ENCODE results near the gene MCCC1. TPM values are rescaled to one million over a fixed set of nuclear protein-coding genes. Genes with fewer than 3 reads are reported as not detected.

Gene MCCC1
- total and polyA plus RNA-seq, 10 of the 15 experiments (the other 5 are each of a cell fraction or from before 2014, with no cell fraction given), result 35.0 to 71.7 (median 47.0) TPM

DNA sequence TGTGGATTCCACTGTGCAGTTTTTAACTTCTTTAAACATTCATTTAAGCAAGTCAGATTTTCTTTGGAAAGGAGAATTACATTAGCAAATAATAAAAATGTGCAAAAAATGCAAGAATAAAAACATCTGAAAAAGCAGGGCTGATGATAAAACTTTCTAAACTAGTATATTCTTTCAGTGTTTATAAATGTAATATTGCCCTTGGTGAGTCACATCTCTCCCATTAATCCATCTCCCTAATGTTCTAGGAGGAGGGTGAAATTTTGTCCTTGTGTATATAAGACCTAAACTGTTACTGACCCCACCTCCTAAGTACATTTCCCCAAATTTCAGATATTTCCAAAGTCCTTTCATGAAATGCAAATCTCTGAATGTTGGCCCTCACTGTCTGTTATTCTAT is 90.5 kb downstream of the MCCC1 start (continued):
- no peak for TF ChIP-seq CHD2 (IDR thresholded peaks at IDR 0.05; ENCODE audit: borderline replicate concordance, low read depth, low read length)

DNA sequence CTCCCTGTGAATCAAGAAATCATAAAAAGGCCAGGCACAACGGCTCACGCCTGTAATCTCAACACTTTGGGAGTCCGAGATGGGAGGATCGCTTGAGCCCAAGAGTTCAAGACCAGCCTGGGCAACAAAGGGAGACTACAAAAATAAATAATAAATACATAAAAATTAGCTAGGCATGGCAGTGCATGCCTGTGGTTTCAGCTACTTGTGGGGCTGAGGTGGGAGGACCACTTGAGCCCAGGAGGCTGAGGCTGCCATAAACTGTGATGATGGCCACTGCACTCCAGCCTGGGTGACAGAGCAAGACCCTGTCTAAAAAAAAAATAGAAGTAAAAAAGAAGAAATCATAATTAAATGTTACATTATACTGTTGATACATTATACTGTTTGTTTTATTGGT is 91.0 kb downstream of the MCCC1 start:
- Histone ChIP-seq H3K36me3 (ENCODE audit: control insufficient read depth in 2 of 2, insufficient read depth in 2 of 2, low read length in 1 of 2) (no peaks in the 10 kb centered on the region; a peak in 2 of 4 replicates), H3K4me1 (ENCODE audit: control insufficient read depth, insufficient read depth, low read length) (no peaks in the 10 kb centered on the region), H3K27me3 (replicated peaks in 1 of 2; ENCODE audit: control insufficient read depth in 2 of 2, insufficient read depth in 2 of 2, low read length in 1 of 2) (no peaks in the 10 kb centered on the region), H3K79me2 (ENCODE audit: control insufficient read depth, insufficient read depth, low read length) (no peaks in the 10 kb centered on the region), H3K4me2 (ENCODE audit: control insufficient read depth, insufficient read depth) (no peak overlapping the region), H3K9me3 (replicated peaks; ENCODE audit: control insufficient read depth, insufficient read depth, low read length) (no peaks in the 10 kb centered on the region), H3K9ac (ENCODE audit: control insufficient read depth, insufficient read depth, low read length) (no peak overlapping the region), H2AFZ (ENCODE audit: control insufficient read depth, low read depth, low read length) (no peak overlapping the region), H3K4me3 (no peak overlapping the region), H3K27ac (ENCODE audit: control insufficient read depth, insufficient read depth) (no peak overlapping the region), H4K20me1 (ENCODE audit: control insufficient read depth, insufficient read depth) (no peaks in the 10 kb centered on the region)
- ChIA-PET CTCF (no interaction called here), SMC1A (ENCODE audit: uncharacterized antibody, unreplicated experiment) (no interaction called here), RAD21 (ENCODE audit: unreplicated experiment) (no interaction called here), POLR2A (no interaction called here)
- in situ Hi-C loops (cut with MboI) (no loop called here), intact Hi-C loops (cut with micrococcal nuclease; ENCODE audit: unreplicated experiment) (no loop called here)
- DNase-seq (ENCODE audit: low read depth, low spot score) (no peak), FAIRE-seq (no peak), ATAC-seq (no peak)
- no TSS peak for BruUV-seq (replicated peaks)
- WGBS (ENCODE audit: insufficient coverage, insufficient replicate concordance, low lambda C conversion rate, missing lambda C conversion rate), result 96% methylated on average over 4 of the region's 4 CpGs
- no peak for TF ChIP-seq SP1 (IDR thresholded peaks at IDR 0.05; ENCODE audit: low read depth, low read length)
- TF ChIP-seq, protein P1, sequence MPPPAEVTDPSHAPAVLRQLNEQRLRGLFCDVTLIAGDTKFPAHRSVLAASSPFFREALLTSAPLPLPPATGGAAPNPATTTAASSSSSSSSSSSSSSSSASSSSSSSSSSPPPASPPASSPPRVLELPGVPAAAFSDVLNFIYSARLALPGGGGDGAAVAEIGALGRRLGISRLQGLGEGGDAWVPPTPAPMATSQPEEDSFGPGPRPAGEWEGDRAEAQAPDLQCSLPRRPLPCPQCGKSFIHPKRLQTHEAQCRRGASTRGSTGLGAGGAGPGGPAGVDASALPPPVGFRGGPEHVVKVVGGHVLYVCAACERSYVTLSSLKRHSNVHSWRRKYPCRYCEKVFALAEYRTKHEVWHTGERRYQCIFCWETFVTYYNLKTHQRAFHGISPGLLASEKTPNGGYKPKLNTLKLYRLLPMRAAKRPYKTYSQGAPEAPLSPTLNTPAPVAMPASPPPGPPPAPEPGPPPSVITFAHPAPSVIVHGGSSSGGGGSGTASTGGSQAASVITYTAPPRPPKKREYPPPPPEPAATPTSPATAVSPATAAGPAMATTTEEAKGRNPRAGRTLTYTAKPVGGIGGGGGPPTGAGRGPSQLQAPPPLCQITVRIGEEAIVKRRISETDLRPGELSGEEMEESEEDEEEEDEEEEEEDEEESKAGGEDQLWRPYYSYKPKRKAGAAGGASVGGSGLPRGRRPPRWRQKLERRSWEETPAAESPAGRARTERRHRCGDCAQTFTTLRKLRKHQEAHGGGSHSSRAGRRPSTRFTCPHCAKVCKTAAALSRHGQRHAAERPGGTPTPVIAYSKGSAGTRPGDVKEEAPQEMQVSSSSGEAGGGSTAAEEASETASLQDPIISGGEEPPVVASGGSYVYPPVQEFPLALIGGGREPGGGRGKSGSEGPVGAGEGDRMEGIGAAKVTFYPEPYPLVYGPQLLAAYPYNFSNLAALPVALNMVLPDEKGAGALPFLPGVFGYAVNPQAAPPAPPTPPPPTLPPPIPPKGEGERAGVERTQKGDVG (CRISPR knock-in tag; IDR thresholded peaks at IDR 0.05), result no peak
- no peak for TF ChIP-seq SRF (IDR thresholded peaks at IDR 0.05; ENCODE audit: low read depth in 2 of 2, low read length in 2 of 2)

Measured in GM12878 (cell line).